DOHH2 (cell line): ENCODE results near the gene ITGB7.

Source experiments
- H3F3A ChIP-seq: fragments of 200-600 bp; sonication (generic), shearing (Covaris generic); 2 replicates; pipeline ENCODE4 v1.6.0; 2016; ENCODE audit warnings: antibody characterized with exemption, mild to moderate bottlenecking; ENCODE audit not compliant: control insufficient read depth, insufficient read depth
- H3K27ac ChIP-seq: fragments of 200-600 bp; sonication (generic); 2 replicates; pipeline ENCODE4 v1.5.1; 2014; ENCODE audit warnings: low read depth, mild to moderate bottlenecking, low read length, moderate library complexity
- H3K27me3 ChIP-seq: fragments of 200-600 bp; sonication (generic); 2 replicates; pipeline ENCODE4 v1.6.1; 2014; ENCODE audit warnings: mild to moderate bottlenecking, low read length, mixed read lengths; ENCODE audit not compliant: control insufficient read depth
- H3K36me3 ChIP-seq: fragments of 200-600 bp; sonication (generic); 2 replicates; pipeline ENCODE4 v1.6.1; 2014; ENCODE audit warnings: mild to moderate bottlenecking, low read length, moderate library complexity, mixed read lengths; ENCODE audit not compliant: control insufficient read depth
- H3K4me1 ChIP-seq: fragments of 200-600 bp; sonication (generic); 2 replicates; pipeline ENCODE4 v1.6.1; 2014; ENCODE audit warnings: mild to moderate bottlenecking, low read length, mixed read lengths; ENCODE audit not compliant: control insufficient read depth
- H3K4me2 ChIP-seq: fragments of 200-600 bp; sonication (generic); 2 replicates; pipeline ENCODE4 v1.6.0; 2014; ENCODE audit warnings: mild to moderate bottlenecking, low read length, moderate library complexity
- H3K4me3 ChIP-seq: fragments of 200-600 bp; sonication (generic); 2 replicates; pipeline ENCODE4 v1.5.1; 2014; ENCODE audit warnings: mild to moderate bottlenecking, low read length, mixed read lengths
- H3K79me2 ChIP-seq: fragments of 200-600 bp; sonication (generic); 2 replicates; pipeline ENCODE4 v1.6.1; 2014; ENCODE audit warnings: mild to moderate bottlenecking, low read length, mixed read lengths; ENCODE audit not compliant: control insufficient read depth
- H3K9me2 ChIP-seq: fragments of 200-600 bp; sonication (generic); replicated peaks from 2 replicates; pipeline ENCODE4 v1.6.1; 2014; ENCODE audit warnings: mild to moderate bottlenecking, low read length, mixed read lengths; ENCODE audit not compliant: control insufficient read depth
- H3K9me3 ChIP-seq: fragments of 200-600 bp; sonication (generic); 2 replicates; pipeline ENCODE4 v1.6.1; 2014; ENCODE audit warnings: antibody characterized with exemption, low read length, mixed read lengths; ENCODE audit not compliant: control insufficient read depth, insufficient read depth
- H4K20me1 ChIP-seq: fragments of 200-600 bp; sonication (generic); 2 replicates; pipeline ENCODE4 v1.6.0; 2014; ENCODE audit warnings: low read depth, mild to moderate bottlenecking, antibody characterized with exemption, low read length, moderate library complexity; ENCODE audit not compliant: control insufficient read depth, insufficient read depth
- EZH2phosphoT487 ChIP-seq: fragments of 200-600 bp; sonication (generic); IDR thresholded peaks from 2 replicates; pipeline ENCODE4 v1.6.1; 2017; ENCODE audit warnings: borderline replicate concordance, mild to moderate bottlenecking, antibody characterized with exemption, low read length, moderate library complexity, mixed read lengths
- TF ChIP-seq, protein P1 (sequence below): fragments of 200-600 bp; sonication (generic); IDR thresholded peaks from one replicate; pipeline ENCODE4 v1.5.1; 2014; ENCODE audit warnings: antibody characterized with exemption, mild to moderate bottlenecking, low read depth, low read length; ENCODE audit not compliant: poor library complexity, severe bottlenecking

ITGB7 gene

DNA sequence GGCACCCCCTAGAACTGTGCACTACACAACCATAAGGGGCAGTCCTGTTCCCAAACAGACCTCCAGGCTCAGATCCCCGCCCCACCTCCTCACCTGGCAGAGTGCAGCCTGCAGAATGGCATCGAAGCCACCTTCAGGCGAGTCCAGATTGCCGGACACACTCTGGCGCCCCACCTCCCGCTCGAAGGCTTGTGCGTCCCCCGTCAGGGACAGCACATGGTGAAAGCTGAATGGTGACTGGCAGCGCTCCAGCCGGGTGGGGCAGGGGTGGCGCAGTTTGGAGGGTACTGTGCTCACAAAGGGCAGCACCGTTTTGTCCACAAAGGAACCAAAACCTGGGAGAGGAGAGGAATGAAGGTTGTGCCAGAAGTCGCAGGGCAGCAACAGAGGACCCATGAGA, 10.6 kb downstream of the ITGB7 start:
- peaks cover 47% of the 10 kb centered on the region for H3K4me1 ChIP-seq
- no peaks in the 10 kb centered on the region for H3K9me3 ChIP-seq
- no peak overlapping the region for H3K4me3 ChIP-seq
- H3K27me3 ChIP-seq, result no peaks in the 10 kb centered on the region
- H3K36me3 ChIP-seq, result peaks cover 46% of the 10 kb centered on the region
- no peaks in the 10 kb centered on the region for H4K20me1 ChIP-seq
- H3K79me2 ChIP-seq, result no peaks in the 10 kb centered on the region
- H3K4me2 ChIP-seq, result no peak overlapping the region
- TF ChIP-seq EZH2phosphoT487, result no peak
- TF ChIP-seq, protein P1, sequence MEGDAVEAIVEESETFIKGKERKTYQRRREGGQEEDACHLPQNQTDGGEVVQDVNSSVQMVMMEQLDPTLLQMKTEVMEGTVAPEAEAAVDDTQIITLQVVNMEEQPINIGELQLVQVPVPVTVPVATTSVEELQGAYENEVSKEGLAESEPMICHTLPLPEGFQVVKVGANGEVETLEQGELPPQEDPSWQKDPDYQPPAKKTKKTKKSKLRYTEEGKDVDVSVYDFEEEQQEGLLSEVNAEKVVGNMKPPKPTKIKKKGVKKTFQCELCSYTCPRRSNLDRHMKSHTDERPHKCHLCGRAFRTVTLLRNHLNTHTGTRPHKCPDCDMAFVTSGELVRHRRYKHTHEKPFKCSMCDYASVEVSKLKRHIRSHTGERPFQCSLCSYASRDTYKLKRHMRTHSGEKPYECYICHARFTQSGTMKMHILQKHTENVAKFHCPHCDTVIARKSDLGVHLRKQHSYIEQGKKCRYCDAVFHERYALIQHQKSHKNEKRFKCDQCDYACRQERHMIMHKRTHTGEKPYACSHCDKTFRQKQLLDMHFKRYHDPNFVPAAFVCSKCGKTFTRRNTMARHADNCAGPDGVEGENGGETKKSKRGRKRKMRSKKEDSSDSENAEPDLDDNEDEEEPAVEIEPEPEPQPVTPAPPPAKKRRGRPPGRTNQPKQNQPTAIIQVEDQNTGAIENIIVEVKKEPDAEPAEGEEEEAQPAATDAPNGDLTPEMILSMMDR, result no peak
- no peak overlapping the region for H3K27ac ChIP-seq
- no peaks in the 10 kb centered on the region for H3K9me2 ChIP-seq
- H3F3A ChIP-seq, result peaks cover 19% of the 10 kb centered on the region

GRCh38 chr12:53195516-53196420, 11.3 kb downstream of the ITGB7 start:
- Histone ChIP-seq H3K9me2 (no peaks in the 10 kb centered on the region), H3K4me3 (no peak overlapping the region), H3K79me2 (no peaks in the 10 kb centered on the region), H3K4me2 (no peak overlapping the region), H4K20me1 (no peaks in the 10 kb centered on the region), H3K27ac (no peak overlapping the region), H3K27me3 (no peaks in the 10 kb centered on the region), H3F3A (peaks cover 12% of the 10 kb centered on the region), H3K36me3 (peaks cover 49% of the 10 kb centered on the region), H3K4me1 (peaks cover 40% of the 10 kb centered on the region), H3K9me3 (no peaks in the 10 kb centered on the region)
- TF ChIP-seq, protein P1, result no peak
- TF ChIP-seq EZH2phosphoT487, result no peak

- Histone ChIP-seq H3K9me2 (no peaks in the 10 kb centered on the region), H3K4me3 (no peak overlapping the region), H3K27ac (no peak overlapping the region), H3K79me2 (no peaks in the 10 kb centered on the region), H4K20me1 (no peaks in the 10 kb centered on the region), H3K4me2 (no peak overlapping the region), H3K36me3 (peaks cover 53% of the 10 kb centered on the region), H3F3A (peaks cover 10% of the 10 kb centered on the region; the same call in 1 of the 2 replicates), H3K9me3 (no peaks in the 10 kb centered on the region), H3K4me1 (peaks cover 36% of the 10 kb centered on the region), H3K27me3 (no peaks in the 10 kb centered on the region)
- TF ChIP-seq EZH2phosphoT487, result no peak
- TF ChIP-seq, protein P1, result no peak
Measured at GRCh38 chr12:53194973-53195372, 12.1 kb downstream of the ITGB7 start.
